Activated T-cell treated with anti-CD3 and anti-CD28 coated beads for 1 hour (primary cell): ENCODE results near the gene TMEM87A.
"Not testable (repeated sequence)": the region's sequence is repeated elsewhere in the genome, so short reads cannot be mapped to it uniquely, and the experiment has no call there.

Source experiments
- DNase-seq: peaks from one replicate; pipeline ENCODE4 v3.0.0-alpha.2; 2020; ENCODE audit warnings: low read depth

The TMEM87A gene

GRCh38 chr15:42272939-42273899 lies at the start of gene TMEM87A, which contains the start of gene GANC:
TSS of gene TMEM87A (minus strand) at chr15:42273433. CDS start at chr15:42273398, 35 bp downstream.
TSS of gene GANC (plus strand) at chr15:42273201. CDS start at chr15:42274482, 1,281 bp downstream.
- peak; percentile 85 for DNase-seq

- no peak for DNase-seq
Measured at GRCh38 chr15:42319206-42319605, 46.0 kb upstream of the TMEM87A start.

GRCh38 chr15:42316282-42316805 lies 43.1 kb upstream of the TMEM87A start:
- not testable (repeated sequence) for DNase-seq

GRCh38 chr15:42315521-42315920 lies 42.3 kb upstream of the TMEM87A start:
- no peak for DNase-seq

- DNase-seq = no peak
Measured at GRCh38 chr15:42314818-42315217, 41.6 kb upstream of the TMEM87A start.

- DNase-seq = no peak
Measured at GRCh38 chr15:42313463-42313862, 40.2 kb upstream of the TMEM87A start.

- DNase-seq = no peak
Measured at GRCh38 chr15:42306681-42307080, 33.4 kb upstream of the TMEM87A start.

- not testable (repeated sequence) for DNase-seq
Measured at GRCh38 chr15:42301004-42301403, 27.8 kb upstream of the TMEM87A start.

- DNase-seq = no peak
Measured at GRCh38 chr15:42289166-42289565, 15.9 kb upstream of the TMEM87A start.

GRCh38 chr15:42287931-42288330 lies 14.7 kb upstream of the TMEM87A start:
- DNase-seq = no peak

- no peak for DNase-seq
Measured at GRCh38 chr15:42286445-42287029, 13.3 kb upstream of the TMEM87A start.

GRCh38 chr15:42285034-42285433 lies 11.8 kb upstream of the TMEM87A start:
- DNase-seq = no peak

GRCh38 chr15:42284551-42284950 lies 11.3 kb upstream of the TMEM87A start:
- DNase-seq = no peak

- no peak for DNase-seq
Measured at GRCh38 chr15:42283671-42284070, 10.4 kb upstream of the TMEM87A start.

- DNase-seq = no peak
Measured at GRCh38 chr15:42282926-42283325, 9.7 kb upstream of the TMEM87A start.

GRCh38 chr15:42282344-42282743 lies 9.1 kb upstream of the TMEM87A start:
- no peak for DNase-seq

GRCh38 chr15:42279234-42279723 lies 6.0 kb upstream of the TMEM87A start:
- no peak for DNase-seq

GRCh38 chr15:42276762-42277161 lies 3.5 kb upstream of the TMEM87A start:
- no peak for DNase-seq

GRCh38 chr15:42275780-42276391 lies 2.7 kb upstream of the TMEM87A start:
- DNase-seq = no peak

- no peak for DNase-seq
Measured at GRCh38 chr15:42274702-42274989, 1.4 kb upstream of the TMEM87A start.

GRCh38 chr15:42273900-42274701 lies 868 bp upstream of the TMEM87A start:
- peak; percentile 52 for DNase-seq

GRCh38 chr15:42270996-42271395 lies 2.2 kb downstream of the TMEM87A start:
- no peak for DNase-seq
